Measurements from ENCODE around the gene LKAAEAR1. TPM values are rescaled to one million over a fixed set of nuclear protein-coding genes. Genes with fewer than 3 reads are reported as not detected.

Gene LKAAEAR1
- total RNA-seq, 2 donors from 2014 or later, result 3.9 TPM; not detected in 1

- H3K4me1 ChIP-seq, result peaks cover 12% of the 10 kb centered on the region
- intact Hi-C loops (cut with DNase I), result no loop called here
- no peak for TF ChIP-seq POLR2A (IDR thresholded peaks at IDR 0.05)
- TF ChIP-seq, protein P1, sequence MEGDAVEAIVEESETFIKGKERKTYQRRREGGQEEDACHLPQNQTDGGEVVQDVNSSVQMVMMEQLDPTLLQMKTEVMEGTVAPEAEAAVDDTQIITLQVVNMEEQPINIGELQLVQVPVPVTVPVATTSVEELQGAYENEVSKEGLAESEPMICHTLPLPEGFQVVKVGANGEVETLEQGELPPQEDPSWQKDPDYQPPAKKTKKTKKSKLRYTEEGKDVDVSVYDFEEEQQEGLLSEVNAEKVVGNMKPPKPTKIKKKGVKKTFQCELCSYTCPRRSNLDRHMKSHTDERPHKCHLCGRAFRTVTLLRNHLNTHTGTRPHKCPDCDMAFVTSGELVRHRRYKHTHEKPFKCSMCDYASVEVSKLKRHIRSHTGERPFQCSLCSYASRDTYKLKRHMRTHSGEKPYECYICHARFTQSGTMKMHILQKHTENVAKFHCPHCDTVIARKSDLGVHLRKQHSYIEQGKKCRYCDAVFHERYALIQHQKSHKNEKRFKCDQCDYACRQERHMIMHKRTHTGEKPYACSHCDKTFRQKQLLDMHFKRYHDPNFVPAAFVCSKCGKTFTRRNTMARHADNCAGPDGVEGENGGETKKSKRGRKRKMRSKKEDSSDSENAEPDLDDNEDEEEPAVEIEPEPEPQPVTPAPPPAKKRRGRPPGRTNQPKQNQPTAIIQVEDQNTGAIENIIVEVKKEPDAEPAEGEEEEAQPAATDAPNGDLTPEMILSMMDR (IDR thresholded peaks at IDR 0.05), result no peak
- ATAC-seq (no peak), DNase-seq (peak in 2 of 4 donors; percentile 3 to 8)
- no peak overlapping the region for H3K4me3 ChIP-seq
- no peaks in the 10 kb centered on the region for H3K36me3 ChIP-seq (replicated peaks in 1 of 2; ENCODE audit: insufficient read depth in 1 of 2, low read depth in 2 of 2)
- 60 to 73% methylated on average over 1 to 22 of the region's 25 CpGs for WGBS, 2 donors
- no peak overlapping the region for H3K27ac ChIP-seq
- H3K9me3 ChIP-seq, result no peaks in the 10 kb centered on the region
- peaks cover 0 to 6% of the 10 kb centered on the region in 2 donors for H3K27me3 ChIP-seq
These were observed 20.7 kb upstream of the LKAAEAR1 start for GRCh38 chr20:64104667-64105451.

GRCh38 chr20:64103871-64104666 is 19.9 kb upstream of the LKAAEAR1 start:
- intact Hi-C loops (cut with DNase I), result no loop called here
- H3K27me3 ChIP-seq, result peaks cover 0 to 6% of the 10 kb centered on the region in 2 donors

DNA sequence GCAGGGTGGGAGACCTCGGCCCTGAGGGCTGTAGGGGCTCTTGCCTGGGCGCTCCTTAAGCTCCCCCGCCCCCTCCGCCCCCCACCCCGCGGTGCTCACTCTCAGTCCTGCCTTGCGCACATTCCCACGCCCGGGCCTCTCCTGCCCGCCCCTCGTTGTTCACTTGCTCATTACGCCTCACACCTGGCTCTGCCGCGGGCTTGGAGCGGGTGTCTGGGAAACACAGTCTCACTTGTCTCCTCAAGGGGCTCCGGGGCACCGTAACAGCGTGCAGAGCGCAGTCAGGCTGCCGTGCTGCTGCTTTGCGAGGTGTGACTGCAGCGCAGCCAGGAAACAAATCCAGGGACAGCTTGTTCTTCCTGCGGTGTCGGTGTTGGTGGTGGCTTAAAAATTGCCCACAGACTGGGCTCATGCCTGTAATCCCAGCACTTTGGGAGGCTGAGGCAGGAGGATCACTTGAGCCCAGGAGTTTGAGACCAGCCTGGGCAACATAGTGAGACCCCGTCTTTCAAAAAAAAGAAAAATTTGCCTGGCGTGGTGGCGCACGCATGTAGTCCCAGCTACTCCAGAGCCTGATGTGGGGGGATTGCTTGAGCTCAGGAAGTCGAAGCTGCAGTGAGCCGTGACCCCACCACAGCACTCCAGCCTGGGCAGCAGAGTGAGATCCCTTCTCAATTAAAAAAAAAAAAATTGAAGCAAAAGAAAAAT is 18.6 kb upstream of the LKAAEAR1 start:
- DNase-seq (peak in 2 of 4 donors; percentile 22 to 29), ATAC-seq (peak; percentile 17)
- peaks cover 12% of the 10 kb centered on the region for H3K4me1 ChIP-seq
- no peaks in the 10 kb centered on the region for H3K36me3 ChIP-seq (replicated peaks in 1 of 2; ENCODE audit: insufficient read depth in 1 of 2, low read depth in 2 of 2)
- no peaks in the 10 kb centered on the region for H3K9me3 ChIP-seq
- WGBS, 2 donors, result 19 to 76% methylated on average over 4 to 30 of the region's 30 CpGs
- no peak overlapping the region for H3K4me3 ChIP-seq
- no peak for TF ChIP-seq POLR2A (IDR thresholded peaks at IDR 0.05)
- TF ChIP-seq, protein P1 (IDR thresholded peaks at IDR 0.05), result no peak
- H3K27ac ChIP-seq, result no peak overlapping the region
- peaks cover 0 to 6% of the 10 kb centered on the region in 2 donors for H3K27me3 ChIP-seq
- intact Hi-C loops (cut with DNase I), result no loop called here

More at GRCh38 chr20:64103871-64104666, 19.9 kb upstream of the LKAAEAR1 start:
- 54% methylated on average over 16 to 20 of the region's 20 CpGs for WGBS, 2 donors
- H3K36me3 ChIP-seq (replicated peaks in 1 of 2; ENCODE audit: insufficient read depth in 1 of 2, low read depth in 2 of 2), result no peaks in the 10 kb centered on the region
- no peak overlapping the region for H3K4me3 ChIP-seq
- TF ChIP-seq, protein P1 (IDR thresholded peaks at IDR 0.05), result no peak
- TF ChIP-seq POLR2A (IDR thresholded peaks at IDR 0.05), result no peak
- H3K27ac ChIP-seq, result no peak overlapping the region
- peaks cover 12% of the 10 kb centered on the region for H3K4me1 ChIP-seq
- ATAC-seq (no peak), DNase-seq (peak in 1 of 4 donors; percentile 2)
- H3K9me3 ChIP-seq, result no peaks in the 10 kb centered on the region

DNA sequence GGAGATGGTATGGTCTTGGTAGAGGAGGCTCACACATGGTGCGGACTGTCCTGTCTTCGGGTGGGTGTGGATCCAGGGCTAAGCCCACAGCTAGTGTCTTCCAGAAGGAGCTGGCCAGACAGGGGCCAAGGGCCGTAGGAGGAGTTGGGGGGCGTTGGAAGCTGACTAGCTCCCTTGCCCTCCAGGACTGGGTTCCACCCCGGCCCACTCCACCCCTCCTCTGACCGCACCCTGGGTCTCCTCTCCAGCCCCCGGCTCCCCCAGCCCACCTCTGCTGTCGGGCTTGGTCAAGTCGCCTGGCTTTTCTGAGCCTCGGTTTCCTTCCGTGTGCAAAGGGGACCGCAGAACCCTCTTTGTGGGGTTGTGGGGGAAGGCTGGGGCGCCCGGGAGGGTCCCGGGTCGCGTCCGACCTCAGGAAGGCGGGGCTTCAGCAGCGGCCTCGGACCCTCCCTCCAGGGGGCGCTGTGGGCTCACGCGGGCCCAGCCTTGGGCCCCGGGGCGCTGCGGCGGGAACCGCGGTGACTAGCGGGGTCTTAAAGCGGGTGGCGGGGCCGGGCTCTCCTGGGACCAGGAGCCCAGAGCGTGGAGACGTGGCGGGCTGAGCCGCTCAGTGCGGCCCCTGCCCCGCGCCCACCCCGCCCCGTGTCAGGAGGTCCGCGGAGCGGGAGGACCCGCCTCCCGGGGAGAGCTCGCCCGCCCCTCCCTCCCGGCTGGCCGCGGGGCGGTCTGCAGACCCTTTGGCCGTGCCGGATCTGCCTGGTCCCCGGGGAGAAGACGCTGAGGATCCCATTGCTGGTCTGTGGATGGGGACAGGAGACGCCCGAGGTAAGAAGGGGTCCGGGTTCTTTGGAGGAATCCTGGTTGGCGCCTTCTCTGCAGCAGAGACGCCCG is 17.8 kb upstream of the LKAAEAR1 start:
- H3K4me1 ChIP-seq, result peaks cover 12% of the 10 kb centered on the region
- WGBS, 2 donors, result 6% methylated on average over 52 of the region's 64 CpGs; no CpG with 5 or more reads in 1 of the 2 donors
- H3K9me3 ChIP-seq, result no peaks in the 10 kb centered on the region
- peak overlapping the region in 1 of 2 donors; percentile 21 for H3K4me3 ChIP-seq
- no peak overlapping the region for H3K27ac ChIP-seq
- DNase-seq (peak; percentile 35 to 65 (median 50)), ATAC-seq (peak; percentile 47)
- H3K27me3 ChIP-seq, result peaks cover 0 to 6% of the 10 kb centered on the region in 2 donors
- intact Hi-C loops (cut with DNase I), result no loop called here
- TF ChIP-seq, protein P1 (IDR thresholded peaks at IDR 0.05), result peak; percentile 44 to 68 (median 63)
- TF ChIP-seq POLR2A (IDR thresholded peaks at IDR 0.05), result no peak
- no peaks in the 10 kb centered on the region for H3K36me3 ChIP-seq (replicated peaks in 1 of 2; ENCODE audit: insufficient read depth in 1 of 2, low read depth in 2 of 2)

All from body of pancreas (tissue), 4 donors.